Activated naive CD8-positive, alpha-beta T cell treated with anti-CD3 and anti-CD28 coated beads, Interleukin-2, amount 10 ng/mL, durations not matched to agents 7 days and 5 days (primary cell): Measurements from ENCODE around the gene PIK3CB. TPM values are rescaled to one million over a fixed set of nuclear protein-coding genes. Genes with fewer than 3 reads are reported as not detected.
"Not testable (repeated sequence)": the region's sequence is repeated elsewhere in the genome, so short reads cannot be mapped to it uniquely, and the experiment has no call there.

Experiments used
- ATAC-seq: fragments of 150-1000 bp; cut with Tn5 transposase; one replicate; pipeline ENCODE4 v1.10.0; 2021; ENCODE audit warnings: low read depth, moderate library complexity
- POLR2A ChIA-PET: fragments of 350-600 bp; sonication (Branson Sonifier 250); formaldehyde crosslinking; loops from one replicate; lab custom pipeline; 2021; ENCODE audit warnings: antibody characterized with exemption; lab: Charles Lee
- DNase-seq: peaks from one replicate; pipeline ENCODE4 v3.0.0; 2021
- H3K27ac Mint-ChIP-seq: one replicate; pipeline ENCODE4 v1.8.0; 2022; ENCODE audit warnings: mild to moderate bottlenecking, mixed read lengths
- H3K27me3 Mint-ChIP-seq: one replicate; pipeline ENCODE4 v1.8.0; 2022; ENCODE audit warnings: mild to moderate bottlenecking, moderate library complexity, mixed read lengths
- H3K36me3 Mint-ChIP-seq: one replicate; pipeline ENCODE4 v1.8.0; 2021; ENCODE audit warnings: mild to moderate bottlenecking, mixed read lengths
- H3K4me1 Mint-ChIP-seq: one replicate; pipeline ENCODE4 v1.8.0; 2021; ENCODE audit warnings: mixed read lengths
- H3K4me3 Mint-ChIP-seq: one replicate; pipeline ENCODE4 v1.8.0; 2022; ENCODE audit warnings: mild to moderate bottlenecking, moderate library complexity, mixed read lengths
- H3K9me3 Mint-ChIP-seq: one replicate; pipeline ENCODE4 v1.8.0; 2021; ENCODE audit warnings: mixed read lengths
- total RNA-seq, 2 experiments: library from RNA; stranded (reverse); gene quantifications; one replicate each; pipeline ENCODE4 v1.2.3, GENCODE V29; 2021

Gene PIK3CB
- total RNA-seq, 2 experiments from 2014 or later = 14.3 to 17.6 TPM

- Mint-ChIP-seq H3K27me3 (no peaks in the 10 kb centered on the region), H3K36me3 (no peaks in the 10 kb centered on the region), H3K9me3 (no peaks in the 10 kb centered on the region), H3K27ac (no peak overlapping the region), H3K4me1 (peaks cover 7% of the 10 kb centered on the region), H3K4me3 (no peak overlapping the region)
- POLR2A ChIA-PET = no interaction called here
- no peak for ATAC-seq
- DNase-seq = no peak
Measured at GRCh38 chr3:138690036-138690435, 144.7 kb downstream of the PIK3CB start.

- H3K9me3 Mint-ChIP-seq = no peaks in the 10 kb centered on the region
- POLR2A ChIA-PET = no interaction called here
- H3K27me3 Mint-ChIP-seq = no peaks in the 10 kb centered on the region
- no peak for DNase-seq
- no peak for ATAC-seq
- H3K36me3 Mint-ChIP-seq = no peaks in the 10 kb centered on the region
- no peak overlapping the region for H3K27ac Mint-ChIP-seq
- H3K4me1 Mint-ChIP-seq = peaks cover 7% of the 10 kb centered on the region
- H3K4me3 Mint-ChIP-seq = no peak overlapping the region
Measured at GRCh38 chr3:138688871-138689299, 145.8 kb downstream of the PIK3CB start.

- no peak overlapping the region for H3K4me3 Mint-ChIP-seq
- H3K36me3 Mint-ChIP-seq = no peaks in the 10 kb centered on the region
- POLR2A ChIA-PET = no interaction called here
- no peaks in the 10 kb centered on the region for H3K27me3 Mint-ChIP-seq
- H3K9me3 Mint-ChIP-seq = no peaks in the 10 kb centered on the region
- no peak for DNase-seq
- peaks cover 7% of the 10 kb centered on the region for H3K4me1 Mint-ChIP-seq
- H3K27ac Mint-ChIP-seq = no peak overlapping the region
- ATAC-seq = no peak
Measured at GRCh38 chr3:138687236-138687635, 147.5 kb downstream of the PIK3CB start.

- peaks cover 7% of the 10 kb centered on the region for H3K4me1 Mint-ChIP-seq
- no peak overlapping the region for H3K4me3 Mint-ChIP-seq
- DNase-seq = no peak
- ATAC-seq = no peak
- no peaks in the 10 kb centered on the region for H3K36me3 Mint-ChIP-seq
- POLR2A ChIA-PET = no interaction called here
- no peak overlapping the region for H3K27ac Mint-ChIP-seq
- H3K27me3 Mint-ChIP-seq = no peaks in the 10 kb centered on the region
- no peaks in the 10 kb centered on the region for H3K9me3 Mint-ChIP-seq
Measured at GRCh38 chr3:138686771-138687221, 147.9 kb downstream of the PIK3CB start.

- ATAC-seq (no peak), DNase-seq (no peak)
- peaks cover 1% of the 10 kb centered on the region for H3K36me3 Mint-ChIP-seq
- no peaks in the 10 kb centered on the region for H3K9me3 Mint-ChIP-seq
- H3K4me3 Mint-ChIP-seq = no peak overlapping the region
- no peak overlapping the region for H3K27ac Mint-ChIP-seq
- peaks cover 7% of the 10 kb centered on the region for H3K4me1 Mint-ChIP-seq
- POLR2A ChIA-PET = no interaction called here
- H3K27me3 Mint-ChIP-seq = no peaks in the 10 kb centered on the region
Measured at GRCh38 chr3:138684396-138684795, 150.3 kb downstream of the PIK3CB start.

- POLR2A ChIA-PET = no interaction called here
- DNase-seq = no peak
- H3K9me3 Mint-ChIP-seq = no peaks in the 10 kb centered on the region
- H3K27ac Mint-ChIP-seq = no peak overlapping the region
- peaks cover 1% of the 10 kb centered on the region for H3K36me3 Mint-ChIP-seq
- H3K4me1 Mint-ChIP-seq = peaks cover 7% of the 10 kb centered on the region
- no peaks in the 10 kb centered on the region for H3K27me3 Mint-ChIP-seq
- ATAC-seq = no peak
- H3K4me3 Mint-ChIP-seq = no peak overlapping the region
Measured at GRCh38 chr3:138682648-138683047, 152.1 kb downstream of the PIK3CB start.

GRCh38 chr3:138681463-138682220 lies 153.1 kb downstream of the PIK3CB start:
- H3K36me3 Mint-ChIP-seq = peaks cover 1% of the 10 kb centered on the region
- H3K27ac Mint-ChIP-seq = no peak overlapping the region
- DNase-seq (no peak), ATAC-seq (no peak)
- no peaks in the 10 kb centered on the region for H3K9me3 Mint-ChIP-seq
- H3K27me3 Mint-ChIP-seq = no peaks in the 10 kb centered on the region
- no peak overlapping the region for H3K4me3 Mint-ChIP-seq
- peaks cover 2% of the 10 kb centered on the region for H3K4me1 Mint-ChIP-seq
- POLR2A ChIA-PET = no interaction called here

- ATAC-seq, H3K27ac Mint-ChIP-seq, DNase-seq, H3K4me1 Mint-ChIP-seq, H3K27me3 Mint-ChIP-seq, H3K36me3 Mint-ChIP-seq, POLR2A ChIA-PET, H3K9me3 Mint-ChIP-seq, H3K4me3 Mint-ChIP-seq: not testable (repeated sequence)
Measured at GRCh38 chr3:138680974-138681373, 153.8 kb downstream of the PIK3CB start.

GRCh38 chr3:138678874-138679392 lies 155.8 kb downstream of the PIK3CB start:
- Mint-ChIP-seq H3K27me3 (no peaks in the 10 kb centered on the region), H3K36me3 (peaks cover 14% of the 10 kb centered on the region), H3K4me1 (no peaks in the 10 kb centered on the region), H3K4me3 (no peak overlapping the region), H3K9me3 (peaks cover 4% of the 10 kb centered on the region), H3K27ac (no peak overlapping the region)
- ATAC-seq = no peak
- POLR2A ChIA-PET = no interaction called here
- DNase-seq = no peak

GRCh38 chr3:138678086-138678485 lies 156.6 kb downstream of the PIK3CB start:
- no peak for DNase-seq

GRCh38 chr3:138675393-138675792 lies 159.3 kb downstream of the PIK3CB start:
- peaks cover 4% of the 10 kb centered on the region for H3K9me3 Mint-ChIP-seq
- H3K27ac Mint-ChIP-seq = no peak overlapping the region
- DNase-seq = no peak
- POLR2A ChIA-PET = no interaction called here
- no peaks in the 10 kb centered on the region for H3K27me3 Mint-ChIP-seq
- H3K4me1 Mint-ChIP-seq = no peaks in the 10 kb centered on the region
- peaks cover 20% of the 10 kb centered on the region for H3K36me3 Mint-ChIP-seq
- ATAC-seq = no peak
- no peak overlapping the region for H3K4me3 Mint-ChIP-seq

More at GRCh38 chr3:138678086-138678485, 156.6 kb downstream of the PIK3CB start:
- peaks cover 19% of the 10 kb centered on the region for H3K36me3 Mint-ChIP-seq
- H3K27me3 Mint-ChIP-seq = no peaks in the 10 kb centered on the region
- no peaks in the 10 kb centered on the region for H3K4me1 Mint-ChIP-seq
- H3K4me3 Mint-ChIP-seq = no peak overlapping the region
- no peak overlapping the region for H3K27ac Mint-ChIP-seq
- ATAC-seq = no peak
- H3K9me3 Mint-ChIP-seq = peaks cover 4% of the 10 kb centered on the region
- POLR2A ChIA-PET = no interaction called here

GRCh38 chr3:138673641-138674530 lies 160.8 kb downstream of the PIK3CB start:
- DNase-seq = no peak
- ATAC-seq = no peak
- Mint-ChIP-seq H3K36me3 (peaks cover 20% of the 10 kb centered on the region), H3K27ac (no peak overlapping the region), H3K4me3 (no peak overlapping the region), H3K4me1 (no peaks in the 10 kb centered on the region), H3K27me3 (no peaks in the 10 kb centered on the region), H3K9me3 (peaks cover 4% of the 10 kb centered on the region)
- POLR2A ChIA-PET = no interaction called here

GRCh38 chr3:138670407-138670806 lies 164.3 kb downstream of the PIK3CB start:
- Mint-ChIP-seq H3K27ac (no peak overlapping the region), H3K36me3 (peaks cover 16% of the 10 kb centered on the region), H3K9me3 (peaks cover 2% of the 10 kb centered on the region), H3K4me3 (no peak overlapping the region), H3K4me1 (no peaks in the 10 kb centered on the region), H3K27me3 (no peaks in the 10 kb centered on the region)
- DNase-seq (no peak), ATAC-seq (no peak)
- POLR2A ChIA-PET = no interaction called here
